NT2/D1 (cell line): ENCODE data around the gene POU3F1.

Experiments
- DNase-seq: peaks from one replicate; pipeline ENCODE4 v3.0.0-alpha.2; 2011; ENCODE audit warnings: low read depth, low spot score
- H3K27me3 ChIP-seq: 2 replicates; pipeline ENCODE4 v1.6.0; 2011; ENCODE audit warnings: mild to moderate bottlenecking; ENCODE audit not compliant: insufficient read length, insufficient read depth
- H3K36me3 ChIP-seq: 2 replicates; pipeline ENCODE4 v1.6.1; 2011; ENCODE audit warnings: mild to moderate bottlenecking, low read length, mixed read lengths; ENCODE audit not compliant: insufficient read depth, insufficient read length
- H3K4me1 ChIP-seq: 2 replicates; pipeline ENCODE4 v1.5.1; 2011; ENCODE audit not compliant: insufficient read depth, insufficient read length
- H3K4me3 ChIP-seq: 2 replicates; pipeline ENCODE4 v1.5.1; 2011; ENCODE audit warnings: low read depth; ENCODE audit not compliant: insufficient read length
- H3K9ac ChIP-seq: 2 replicates; pipeline ENCODE4 v1.6.0; 2011; ENCODE audit warnings: low read depth; ENCODE audit not compliant: insufficient read length
- H3K9me3 ChIP-seq: 2 replicates; pipeline ENCODE4 v1.5.1; 2011; ENCODE audit warnings: mild to moderate bottlenecking, low read length; ENCODE audit not compliant: insufficient read depth
- SUZ12 ChIP-seq: IDR thresholded peaks from 2 replicates; pipeline ENCODE4 v1.6.1; 2011; ENCODE audit not compliant: insufficient read length, insufficient read depth; ENCODE audit errors: extremely low read depth
- YY1 ChIP-seq: IDR thresholded peaks from 2 replicates; pipeline ENCODE4 v1.6.1; 2011; ENCODE audit not compliant: insufficient read length, insufficient read depth
- ZNF274 ChIP-seq: IDR thresholded peaks from 2 replicates; pipeline ENCODE4 v1.6.1; 2011; ENCODE audit warnings: mild to moderate bottlenecking, low read depth, low read length

Gene POU3F1

GRCh38 chr1:38046333-38046883 is at the start of gene POU3F1:
TSS of gene POU3F1 (minus strand) at chr1:38046793. CDS start at chr1:38046743, 50 bp downstream.
- Histone ChIP-seq H3K36me3 (peaks cover 16% of the 10 kb centered on the region), H3K9me3 (no peaks in the 10 kb centered on the region), H3K27me3 (peaks cover 53% of the 10 kb centered on the region), H3K4me1 (peaks cover 23% of the 10 kb centered on the region), H3K4me3 (peak within 1 kb of the TSS; percentile 71), H3K9ac (peak within 1 kb of the TSS; percentile 88)
- peak; percentile 9 for TF ChIP-seq SUZ12
- TF ChIP-seq ZNF274: no peak
- no peak for DNase-seq

GRCh38 chr1:38095454-38095931 is 48.9 kb upstream of the POU3F1 start:
- no peaks in the 10 kb centered on the region for H3K36me3 ChIP-seq
- H3K9me3 ChIP-seq: no peaks in the 10 kb centered on the region
- DNase-seq: no peak
- no peak overlapping the region for H3K4me3 ChIP-seq
- TF ChIP-seq ZNF274 (no peak), YY1 (no peak), SUZ12 (no peak)
- H3K27me3 ChIP-seq: no peaks in the 10 kb centered on the region
- no peak overlapping the region for H3K9ac ChIP-seq
- peaks cover 22% of the 10 kb centered on the region for H3K4me1 ChIP-seq

- H3K4me3 ChIP-seq: no peak overlapping the region
- no peaks in the 10 kb centered on the region for H3K9me3 ChIP-seq
- TF ChIP-seq ZNF274 (no peak), SUZ12 (no peak), YY1 (no peak)
- H3K4me1 ChIP-seq: peaks cover 19% of the 10 kb centered on the region
- no peaks in the 10 kb centered on the region for H3K36me3 ChIP-seq
- H3K9ac ChIP-seq: no peak overlapping the region
- H3K27me3 ChIP-seq: no peaks in the 10 kb centered on the region
- DNase-seq: no peak
Observed at GRCh38 chr1:38094711-38095290, 48.2 kb upstream of the POU3F1 start.

GRCh38 chr1:38093569-38094520 is 47.3 kb upstream of the POU3F1 start:
- Histone ChIP-seq H3K9ac (no peak overlapping the region), H3K36me3 (no peaks in the 10 kb centered on the region), H3K4me3 (no peak overlapping the region), H3K9me3 (no peaks in the 10 kb centered on the region), H3K4me1 (peaks cover 19% of the 10 kb centered on the region), H3K27me3 (no peaks in the 10 kb centered on the region)
- TF ChIP-seq SUZ12 (no peak), YY1 (no peak), ZNF274 (no peak)
- no peak for DNase-seq

- no peak for DNase-seq
- H3K27me3 ChIP-seq: no peaks in the 10 kb centered on the region
- no peaks in the 10 kb centered on the region for H3K36me3 ChIP-seq
- H3K4me3 ChIP-seq: no peak overlapping the region
- H3K9ac ChIP-seq: peak overlapping the region; percentile 13
- TF ChIP-seq ZNF274: no peak
- no peak for TF ChIP-seq YY1
- TF ChIP-seq SUZ12: no peak
- H3K4me1 ChIP-seq: peaks cover 26% of the 10 kb centered on the region
- no peaks in the 10 kb centered on the region for H3K9me3 ChIP-seq
Observed at GRCh38 chr1:38092256-38092655, 45.7 kb upstream of the POU3F1 start.

GRCh38 chr1:38090796-38091195 is 44.2 kb upstream of the POU3F1 start:
- no peak for DNase-seq
- no peaks in the 10 kb centered on the region for H3K27me3 ChIP-seq
- no peaks in the 10 kb centered on the region for H3K36me3 ChIP-seq
- H3K4me1 ChIP-seq: peaks cover 29% of the 10 kb centered on the region
- TF ChIP-seq ZNF274: no peak
- TF ChIP-seq YY1: no peak
- TF ChIP-seq SUZ12: no peak
- H3K4me3 ChIP-seq: no peak overlapping the region
- H3K9ac ChIP-seq: no peak overlapping the region
- no peaks in the 10 kb centered on the region for H3K9me3 ChIP-seq
